ENCODE measurements around the gene LMAN2.
"Not testable (repeated sequence)": the region's sequence is repeated elsewhere in the genome, so short reads cannot be mapped to it uniquely, and the experiment has no call there.

LMAN2 gene

GRCh38 chr5:177310332-177310731 is 41.1 kb downstream of the LMAN2 start:
- DNase-seq (ENCODE audit: low spot score) = no peak
- TF ChIP-seq CTCF (IDR thresholded peaks at IDR 0.05; ENCODE audit: extremely low read depth, missing control alignments) = no peak

GRCh38 chr5:177309351-177310191 is 41.9 kb downstream of the LMAN2 start:
- peak; percentile 81 for DNase-seq (ENCODE audit: low spot score)
- TF ChIP-seq CTCF (IDR thresholded peaks at IDR 0.05; ENCODE audit: extremely low read depth, missing control alignments) = peak; percentile 85

GRCh38 chr5:177308740-177309139 is 42.7 kb downstream of the LMAN2 start:
- TF ChIP-seq CTCF (IDR thresholded peaks at IDR 0.05; ENCODE audit: extremely low read depth, missing control alignments) = no peak
- DNase-seq (ENCODE audit: low spot score) = no peak

GRCh38 chr5:177307544-177308363 is 43.7 kb downstream of the LMAN2 start:
- no peak for TF ChIP-seq CTCF (IDR thresholded peaks at IDR 0.05; ENCODE audit: extremely low read depth, missing control alignments)
- no peak for DNase-seq (ENCODE audit: low spot score)

GRCh38 chr5:177306674-177307543 is 44.6 kb downstream of the LMAN2 start:
- no peak for DNase-seq (ENCODE audit: low spot score)

GRCh38 chr5:177306103-177306640 is 45.3 kb downstream of the LMAN2 start:
- not testable (repeated sequence) for DNase-seq (ENCODE audit: low spot score)

More at GRCh38 chr5:177306674-177307543, 44.6 kb downstream of the LMAN2 start:
- no peak for TF ChIP-seq CTCF (IDR thresholded peaks at IDR 0.05; ENCODE audit: extremely low read depth, missing control alignments)

GRCh38 chr5:177304392-177305119 is 46.9 kb downstream of the LMAN2 start:
- TF ChIP-seq CTCF (IDR thresholded peaks at IDR 0.05; ENCODE audit: extremely low read depth, missing control alignments) = no peak
- DNase-seq (ENCODE audit: low spot score) = peak; percentile 56
